ENCODE data around the gene TPK1. TPM values are rescaled to one million over a fixed set of nuclear protein-coding genes. Genes with fewer than 3 reads are reported as not detected.
"Not testable (repeated sequence)": the region's sequence is repeated elsewhere in the genome, so short reads cannot be mapped to it uniquely, and the experiment has no call there.

TPK1 gene
- total RNA-seq, 1 donor, result 3.9 TPM

GRCh38 chr7:144439717-144440205, 396.1 kb downstream of the TPK1 start:
- no peak for TF ChIP-seq CTCF (IDR thresholded peaks at IDR 0.05; ENCODE audit: insufficient read depth, low read depth, low read length)
- H3K4me3 ChIP-seq (ENCODE audit: low read depth, low read length), result no peak overlapping the region
- DNase-seq (ENCODE audit: low read depth), result no peak

GRCh38 chr7:144438759-144439158, 397.1 kb downstream of the TPK1 start:
- no peak for DNase-seq (ENCODE audit: low read depth)
- no peak for TF ChIP-seq CTCF (IDR thresholded peaks at IDR 0.05; ENCODE audit: insufficient read depth, low read depth, low read length)

GRCh38 chr7:144437370-144438191, 398.3 kb downstream of the TPK1 start:
- H3K4me3 ChIP-seq (ENCODE audit: low read depth, low read length), result no peak overlapping the region
- DNase-seq (ENCODE audit: low read depth), result peak; percentile 65
- TF ChIP-seq CTCF (IDR thresholded peaks at IDR 0.05; ENCODE audit: insufficient read depth, low read depth, low read length), result peak; percentile 48

More at GRCh38 chr7:144438759-144439158, 397.1 kb downstream of the TPK1 start:
- no peak overlapping the region for H3K4me3 ChIP-seq (ENCODE audit: low read depth, low read length)

- TF ChIP-seq CTCF (IDR thresholded peaks at IDR 0.05; ENCODE audit: insufficient read depth, low read depth, low read length), result no peak
- H3K4me3 ChIP-seq (ENCODE audit: low read depth, low read length), result no peak overlapping the region
- DNase-seq (ENCODE audit: low read depth), result no peak
These were observed 399.4 kb downstream of the TPK1 start for GRCh38 chr7:144436500-144436899.

GRCh38 chr7:144428431-144428830, 407.4 kb downstream of the TPK1 start:
- H3K4me3 ChIP-seq (ENCODE audit: low read depth, low read length), result no peak overlapping the region
- no peak for TF ChIP-seq CTCF (IDR thresholded peaks at IDR 0.05; ENCODE audit: insufficient read depth, low read depth, low read length)
- no peak for DNase-seq (ENCODE audit: low read depth)

- H3K4me3 ChIP-seq (ENCODE audit: low read depth, low read length); DNase-seq (ENCODE audit: low read depth): not testable (repeated sequence)
These were observed 408.3 kb downstream of the TPK1 start for GRCh38 chr7:144427539-144427938.

- DNase-seq (ENCODE audit: low read depth); H3K4me3 ChIP-seq (ENCODE audit: low read depth, low read length): not testable (repeated sequence)
These were observed 416.9 kb downstream of the TPK1 start for GRCh38 chr7:144418931-144419330.

- TF ChIP-seq CTCF (IDR thresholded peaks at IDR 0.05; ENCODE audit: insufficient read depth, low read depth, low read length), result no peak
- no peak for DNase-seq (ENCODE audit: low read depth)
These were observed 419.5 kb downstream of the TPK1 start for GRCh38 chr7:144416341-144416740.

More at GRCh38 chr7:144416341-144416740, 419.5 kb downstream of the TPK1 start:
- H3K4me3 ChIP-seq (ENCODE audit: low read depth, low read length), result no peak overlapping the region
